Right lobe of liver (tissue), 6 donors: ENCODE data around the gene NR1D1. TPM values are rescaled to one million over a fixed set of nuclear protein-coding genes. Genes with fewer than 3 reads are reported as not detected.
"Not testable (repeated sequence)": the region's sequence is repeated elsewhere in the genome, so short reads cannot be mapped to it uniquely, and the experiment has no call there.

Source experiments
- ATAC-seq, 4 donors: fragments of 200-7000 bp; cut with Tn5 transposase; one replicate each; pipeline ENCODE4 v1.9.1; 2020; ENCODE audit warnings: mild to moderate bottlenecking in 4 of 4, moderate library complexity in 4 of 4
- DNase-seq, 3 donors: peaks; one replicate each; pipeline ENCODE4 v3.0.0-alpha.2; 2020
- H3K27ac ChIP-seq, 3 donors: fragments of 200-600 bp; one replicate each; pipeline ENCODE4 v1.8.0; 2022
- H3K27me3 ChIP-seq, 2 donors: fragments of 200-600 bp; one replicate each; pipeline ENCODE4 v1.8.0; 2022
- H3K36me3 ChIP-seq, 4 donors: fragments of 200-600 bp; sonication (generic) in 1 of 4; one replicate each; pipeline versions ENCODE4 v1.5.1 to v1.8.0; 2017 to 2022; ENCODE audit warnings: control low read depth in 1 of 4
- H3K4me1 ChIP-seq, 4 donors: fragments of 200-600 bp; sonication (generic) in 1 of 4; one replicate each; pipeline versions ENCODE4 v1.5.1 to v1.8.0; 2017 to 2022; ENCODE audit warnings: control low read depth in 1 of 4
- H3K4me3 ChIP-seq, 3 donors: fragments of 200-600 bp; one replicate each; pipeline ENCODE4 v1.8.0; 2022
- H3K9me3 ChIP-seq, 4 donors: fragments of 200-600 bp; sonication (generic) in 1 of 4; one replicate each; pipeline versions ENCODE4 v1.5.1 to v1.8.0; 2017 to 2022; ENCODE audit warnings: control low read depth in 1 of 4
- CTCF ChIP-seq, 4 donors: fragments of 200-600 bp in 3 of 4; fragments of 450-650 bp in 1 of 4; IDR thresholded peaks; one replicate each; pipeline versions ENCODE4 v1.5.1 to v1.8.0; 2016 to 2022; ENCODE audit warnings: antibody characterized with exemption in 4 of 4, mild to moderate bottlenecking in 2 of 4
- POLR2A ChIP-seq: fragments of 450-650 bp; IDR thresholded peaks from one replicate; pipeline ENCODE4 v1.6.1; 2017; ENCODE audit warnings: antibody characterized with exemption, mild to moderate bottlenecking
- WGBS: methylation state at CpG from one replicate; pipeline ENCODE4 v1.1.6; 2018; ENCODE audit warnings: low coverage, low lambda C conversion rate; ENCODE audit not compliant: insufficient coverage; ENCODE audit errors: missing lambda C conversion rate; 5-methylcytosine and 5-hydroxymethylcytosine counted together
- intact Hi-C, 2 donors: fragments of 100-400 bp; cut with DNase I; formaldehyde crosslinking; loops; one replicate each; pipeline versions ENCODE4 v1.11.2 to v1.14.1; 2022
- long read RNA-seq: library from polyadenylated mRNA; unstranded; transcript quantifications from one replicate; pipeline ENCODE4 v2.0.0, GENCODE V29; 2019
- total RNA-seq, 6 experiments: library from RNA; depleted of rRNA in 2 of 6; stranded (reverse); fragments of >200 nt in 2 of 6; fragmentation: NEBNext Ultra II Directional in 3 of 6; extraction: Animal tissue kit (Norgen Biotek cat#: 25700) in 3 of 6; gene quantifications; one replicate each; pipeline versions ENCODE4 v1.1.0 to v1.2.4, GENCODE V29; 2016 to 2023
- donor health status: DM: no; HTN: yes; CAD: no.
- donor health status: DM: no; HTN: no; CAD: no.
- donor health status: DM: no; HTN: no; CAD: no.
- donor health status: DM: no; HTN: yes; CAD: no.
- donor health status: DM: no; HTN: yes; CAD: no.

Gene NR1D1
- total RNA-seq: 10 to 100 TPM in 4 of 6 experiments, 1 to 10 TPM in 2; 6.9 to 29.8 (median 16.0) TPM
- long read RNA-seq, partial matches to known transcripts: 1 of 1 reads
- long read RNA-seq, other reads (novel, unspliced or antisense): 0 of 1 reads

- ATAC-seq (peak in 3 of 4 donors; percentile 40 to 56 (median 48)), DNase-seq (no peak)
- peak; percentile 98 for TF ChIP-seq POLR2A
- no peak for TF ChIP-seq CTCF (IDR thresholded peaks at IDR 0.05)
- peaks cover 2 to 56% (median 30%) of the 10 kb centered on the region in 4 donors for H3K4me1 ChIP-seq
- 0% methylated on average over 7 of the region's 16 CpGs for WGBS
- peak within 1 kb of the TSS; percentile 93 to 96 (median 95) for H3K27ac ChIP-seq
- H3K4me3 ChIP-seq: peak within 1 kb of the TSS; percentile 89 to 92 (median 91)
- H3K36me3 ChIP-seq: peaks cover 0 to 22% (median 10%) of the 10 kb centered on the region in 4 donors
- intact Hi-C loops: no loop called here
- H3K9me3 ChIP-seq: no peaks in the 10 kb centered on the region
- H3K27me3 ChIP-seq: no peaks in the 10 kb centered on the region
These were observed at the start of gene NR1D1 for GRCh38 chr17:40100419-40100668. Gene NR1D1, minus strand, starts transcription at chr17:40100589. Its CDS starts 495 bp downstream, at chr17:40100094.

DNA sequence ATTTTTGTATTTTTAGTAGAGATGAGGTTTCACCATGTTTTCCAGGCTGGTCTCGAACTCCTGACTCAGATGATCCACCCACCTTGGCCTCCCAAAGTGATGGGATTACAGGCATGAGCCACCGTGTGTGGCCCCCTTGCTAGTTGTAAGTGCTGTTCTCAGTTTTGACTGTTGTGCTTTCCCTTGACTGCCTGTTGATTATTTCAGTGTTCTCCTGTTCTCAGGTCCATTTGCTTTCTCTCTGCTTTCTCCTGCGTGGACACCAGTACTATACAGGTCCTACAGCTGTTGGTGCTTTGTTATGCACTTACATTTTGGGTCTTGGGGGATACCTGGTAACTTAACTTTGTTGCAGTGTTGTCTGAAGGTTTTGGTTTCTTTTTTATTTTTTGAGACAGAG is 48.1 kb upstream of the NR1D1 start:
- H3K4me1 ChIP-seq: peaks cover 0 to 4% (median 0%) of the 10 kb centered on the region in 4 donors
- no peaks in the 10 kb centered on the region for H3K9me3 ChIP-seq
- no peaks in the 10 kb centered on the region for H3K27me3 ChIP-seq
- H3K4me3 ChIP-seq: no peak overlapping the region
- ATAC-seq (no peak), DNase-seq (no peak)
- H3K36me3 ChIP-seq: peaks cover 0 to 36% (median 15%) of the 10 kb centered on the region in 4 donors
- TF ChIP-seq POLR2A (no peak), CTCF (IDR thresholded peaks at IDR 0.05) (no peak)
- no peak overlapping the region for H3K27ac ChIP-seq
- intact Hi-C loops: no loop called here
- WGBS: 73% methylated on average over 3 of the region's 3 CpGs

GRCh38 chr17:40145476-40145875 is 45.1 kb upstream of the NR1D1 start:
- Histone ChIP-seq H3K27ac (no peak overlapping the region), H3K4me1 (peaks cover 0 to 11% (median 4%) of the 10 kb centered on the region in 4 donors), H3K4me3 (no peak overlapping the region), H3K36me3 (peaks cover 0 to 42% (median 14%) of the 10 kb centered on the region in 4 donors), H3K9me3 (no peaks in the 10 kb centered on the region), H3K27me3 (no peaks in the 10 kb centered on the region)
- 94% methylated on average over 3 of the region's 3 CpGs for WGBS
- DNase-seq (no peak), ATAC-seq (no peak)
- TF ChIP-seq POLR2A: no peak
- intact Hi-C loops: no loop called here

DNA sequence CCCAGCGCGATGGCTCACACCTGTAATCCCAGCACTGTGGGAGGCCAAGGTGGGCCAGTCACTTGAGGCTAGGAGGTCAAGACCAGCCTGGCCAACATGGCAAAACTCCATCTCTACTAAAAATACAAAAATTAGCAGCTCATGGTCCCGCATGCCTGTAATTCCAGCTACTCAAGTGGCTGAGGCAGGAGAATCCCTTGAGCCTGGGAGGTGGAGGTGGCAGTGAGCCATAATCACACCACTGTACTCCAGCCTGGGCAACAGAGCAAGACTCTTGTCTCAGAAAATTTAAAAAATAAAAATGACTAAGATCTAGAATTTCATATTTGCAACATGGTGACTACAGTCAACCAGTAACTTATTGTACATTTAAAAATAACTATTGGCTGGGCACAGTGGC is 42.8 kb upstream of the NR1D1 start:
- H3K27ac ChIP-seq, DNase-seq, H3K4me3 ChIP-seq, H3K9me3 ChIP-seq, H3K27me3 ChIP-seq, ATAC-seq, intact Hi-C loops: not testable (repeated sequence)
- Histone ChIP-seq H3K36me3 (peaks cover 0 to 23% (median 2%) of the 10 kb centered on the region in 4 donors), H3K4me1 (peaks cover 0 to 13% (median 5%) of the 10 kb centered on the region in 4 donors)
- WGBS: 100% methylated on average over 1 of the region's 3 CpGs

- WGBS: 3% methylated on average over 14 of the region's 14 CpGs
- Histone ChIP-seq H3K27me3 (no peaks in the 10 kb centered on the region), H3K4me1 (peaks cover 0 to 13% (median 5%) of the 10 kb centered on the region in 4 donors), H3K9me3 (no peaks in the 10 kb centered on the region), H3K4me3 (peak overlapping the region; percentile 36 to 67 (median 54)), H3K27ac (peak overlapping the region; percentile 86 to 98 (median 95)), H3K36me3 (peaks cover 0 to 40% (median 8%) of the 10 kb centered on the region in 4 donors)
- peak in 1 of 3 donors; percentile 56 for DNase-seq
- ATAC-seq: peak; percentile 12 to 19 (median 13)
- no peak for TF ChIP-seq CTCF (IDR thresholded peaks at IDR 0.05)
- no peak for TF ChIP-seq POLR2A
- intact Hi-C loops: no loop called here
These were observed 39.2 kb upstream of the NR1D1 start for GRCh38 chr17:40139566-40140058.
